Mammary epithelial cell (primary cell): ENCODE measurements around the gene PPP4C.

ENCODE experiments used
- EZH2 ChIP-seq: IDR thresholded peaks from 2 replicates; pipeline ENCODE4 v1.6.1; 2012; ENCODE audit warnings: low read length, inconsistent platforms, borderline replicate concordance
- TF ChIP-seq, protein P1 (sequence below), 2 donors: IDR thresholded peaks in 1 of 2; conservative IDR thresholded peaks in 1 of 2; 2 replicates each; pipeline ENCODE4 v1.5.1; 2011 to 2012; ENCODE audit warnings: inconsistent platforms in 2 of 2, low read length in 2 of 2, mild to moderate bottlenecking in 2 of 2, control low read depth in 1 of 2, low read depth in 1 of 2; ENCODE audit not compliant: insufficient read depth in 1 of 2; ENCODE audit errors: extremely low read depth in 1 of 2

GRCh38 chr16:30127993-30128392 is 52.2 kb downstream of the PPP4C start:
- TF ChIP-seq, protein P1, sequence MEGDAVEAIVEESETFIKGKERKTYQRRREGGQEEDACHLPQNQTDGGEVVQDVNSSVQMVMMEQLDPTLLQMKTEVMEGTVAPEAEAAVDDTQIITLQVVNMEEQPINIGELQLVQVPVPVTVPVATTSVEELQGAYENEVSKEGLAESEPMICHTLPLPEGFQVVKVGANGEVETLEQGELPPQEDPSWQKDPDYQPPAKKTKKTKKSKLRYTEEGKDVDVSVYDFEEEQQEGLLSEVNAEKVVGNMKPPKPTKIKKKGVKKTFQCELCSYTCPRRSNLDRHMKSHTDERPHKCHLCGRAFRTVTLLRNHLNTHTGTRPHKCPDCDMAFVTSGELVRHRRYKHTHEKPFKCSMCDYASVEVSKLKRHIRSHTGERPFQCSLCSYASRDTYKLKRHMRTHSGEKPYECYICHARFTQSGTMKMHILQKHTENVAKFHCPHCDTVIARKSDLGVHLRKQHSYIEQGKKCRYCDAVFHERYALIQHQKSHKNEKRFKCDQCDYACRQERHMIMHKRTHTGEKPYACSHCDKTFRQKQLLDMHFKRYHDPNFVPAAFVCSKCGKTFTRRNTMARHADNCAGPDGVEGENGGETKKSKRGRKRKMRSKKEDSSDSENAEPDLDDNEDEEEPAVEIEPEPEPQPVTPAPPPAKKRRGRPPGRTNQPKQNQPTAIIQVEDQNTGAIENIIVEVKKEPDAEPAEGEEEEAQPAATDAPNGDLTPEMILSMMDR (conservative IDR thresholded peaks at IDR 0.05 in 1 of 2, IDR thresholded peaks at IDR 0.05 in 1 of 2; ENCODE audit: extremely low read depth in 1 of 2, insufficient read depth in 1 of 2, low read depth in 1 of 2, low read length in 2 of 2) = no peak
- TF ChIP-seq EZH2 = no peak
